HG03457 (cell line): ENCODE measurements around the gene BOLL.
A peak's percentile ranks its signal among the peaks of the same experiment; 100 is the strongest.
"Not testable (repeated sequence)": the region's sequence is repeated elsewhere in the genome, so short reads cannot be mapped to it uniquely, and the experiment has no call there.

Experiments
- ATAC-seq: cut with Tn5 transposase; IDR thresholded peaks from one replicate; pipeline ENCODE4 v1.9.1; 2021; ENCODE audit warnings: moderate number of reproducible peaks; ENCODE audit not compliant: unreplicated experiment

BOLL gene

GRCh38 chr2:197706839-197707207 is 78.3 kb downstream of the BOLL start:
- no peak for ATAC-seq

- no peak for ATAC-seq
Observed at GRCh38 chr2:197705912-197706838, 78.9 kb downstream of the BOLL start.

- ATAC-seq, result peak; percentile 75
Observed at GRCh38 chr2:197705121-197705911, 79.8 kb downstream of the BOLL start, which contains the start of gene MARS2. TSS of gene MARS2 (plus strand) at chr2:197705369. CDS start at chr2:197705406, 37 bp downstream.

- peak; percentile 27 for ATAC-seq
Observed at GRCh38 chr2:197704434-197705120, 80.5 kb downstream of the BOLL start.

- no peak for ATAC-seq
Observed at GRCh38 chr2:197700960-197701359, 84.2 kb downstream of the BOLL start.

- ATAC-seq, result not testable (repeated sequence)
Observed at GRCh38 chr2:197699724-197700123, 85.4 kb downstream of the BOLL start.

GRCh38 chr2:197696571-197696970 is 88.5 kb downstream of the BOLL start:
- ATAC-seq, result not testable (repeated sequence)

GRCh38 chr2:197695971-197696370 is 89.1 kb downstream of the BOLL start:
- ATAC-seq, result not testable (repeated sequence)

GRCh38 chr2:197695206-197695605 is 89.9 kb downstream of the BOLL start:
- ATAC-seq, result not testable (repeated sequence)

GRCh38 chr2:197677483-197677882 is 107.6 kb downstream of the BOLL start:
- no peak for ATAC-seq

GRCh38 chr2:197677056-197677455 is 108.1 kb downstream of the BOLL start:
- ATAC-seq, result no peak
